NCI-H187 treated with DMSO at 0.1 percent for 48 hours (cell line): ENCODE results near the gene CCL1.
"Not testable (repeated sequence)": the region's sequence is repeated elsewhere in the genome, so short reads cannot be mapped to it uniquely, and the experiment has no call there.

Experiments
- DNase-seq: peaks from one replicate; lab custom pipeline; 2025; lab: John Stamatoyannopoulos, UW

Gene CCL1

GRCh38 chr17:34360601-34361270, 2.3 kb downstream of the CCL1 start:
- no peak for DNase-seq

DNA sequence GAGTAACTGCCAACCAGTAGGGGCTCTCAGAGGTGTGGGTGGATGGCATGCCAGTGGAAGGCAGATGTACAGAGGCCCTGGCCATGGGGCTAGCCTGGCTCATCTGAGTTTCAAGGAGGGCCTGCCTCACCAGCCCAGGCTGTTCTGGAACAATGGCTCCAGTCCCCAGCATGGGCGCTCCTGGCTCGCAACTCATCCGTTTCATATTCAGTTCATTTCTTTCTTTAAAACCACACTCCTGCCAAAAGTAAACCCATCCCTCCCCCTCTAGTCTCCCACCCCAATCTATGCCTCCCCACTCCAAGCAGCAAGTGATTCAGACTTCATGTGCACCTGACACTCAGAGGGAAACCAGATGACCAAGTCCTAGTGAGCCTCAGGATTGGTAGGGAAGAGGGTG, 4.4 kb downstream of the CCL1 start:
- DNase-seq = no peak

- DNase-seq = no peak
Observed at GRCh38 chr17:34357398-34357797, 5.6 kb downstream of the CCL1 start.

- no peak for DNase-seq
Observed at GRCh38 chr17:34356194-34356593, 6.8 kb downstream of the CCL1 start, which contains the start of gene CCL13. Gene CCL13, plus strand, starts transcription at chr17:34356480. Its CDS starts 47 bp downstream, at chr17:34356527.

DNA sequence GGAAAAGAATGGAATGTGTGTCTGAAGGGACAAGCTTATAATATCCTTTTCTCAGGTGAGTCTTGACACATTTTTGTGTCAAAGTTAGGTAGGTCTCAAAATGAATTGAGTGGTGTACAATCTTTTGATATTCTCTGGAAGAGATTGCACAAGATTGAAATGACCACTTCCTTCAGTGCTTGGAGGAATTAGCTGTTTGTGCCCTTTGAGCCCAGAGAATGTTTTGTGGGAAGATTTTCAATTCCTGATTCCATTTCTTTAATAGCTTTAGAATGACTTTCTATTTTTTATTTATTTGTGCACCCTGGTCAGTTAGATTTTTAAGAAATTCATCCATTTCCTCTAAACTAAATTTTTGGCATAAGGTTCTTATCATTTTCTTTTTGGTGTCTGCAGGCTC, 8.4 kb downstream of the CCL1 start:
- DNase-seq = no peak

GRCh38 chr17:34352191-34352590, 10.8 kb downstream of the CCL1 start:
- no peak for DNase-seq

DNA sequence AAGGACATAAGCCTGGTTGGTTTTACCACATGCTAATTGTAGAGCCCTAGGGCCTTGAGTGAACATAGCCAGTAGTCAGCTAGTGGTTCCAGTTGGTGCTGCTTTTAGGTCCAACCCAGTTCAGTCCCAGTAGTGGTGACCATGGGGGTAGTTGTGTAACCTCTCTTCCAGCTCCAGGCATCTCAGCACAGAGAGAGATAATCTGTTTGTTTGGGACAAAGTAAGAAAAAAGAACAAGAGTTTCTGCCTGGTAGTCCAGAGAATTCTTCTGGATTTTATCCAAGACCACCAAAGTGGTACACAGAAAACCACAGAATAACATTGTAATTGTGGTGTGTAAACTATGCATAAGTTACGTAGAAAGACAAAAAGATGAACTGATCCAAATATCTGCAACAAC, 11.9 kb downstream of the CCL1 start:
- no peak for DNase-seq

- DNase-seq = no peak
Observed at GRCh38 chr17:34349751-34350150, 13.3 kb downstream of the CCL1 start.

GRCh38 chr17:34347063-34347462, 16.0 kb downstream of the CCL1 start:
- no peak for DNase-seq

DNA sequence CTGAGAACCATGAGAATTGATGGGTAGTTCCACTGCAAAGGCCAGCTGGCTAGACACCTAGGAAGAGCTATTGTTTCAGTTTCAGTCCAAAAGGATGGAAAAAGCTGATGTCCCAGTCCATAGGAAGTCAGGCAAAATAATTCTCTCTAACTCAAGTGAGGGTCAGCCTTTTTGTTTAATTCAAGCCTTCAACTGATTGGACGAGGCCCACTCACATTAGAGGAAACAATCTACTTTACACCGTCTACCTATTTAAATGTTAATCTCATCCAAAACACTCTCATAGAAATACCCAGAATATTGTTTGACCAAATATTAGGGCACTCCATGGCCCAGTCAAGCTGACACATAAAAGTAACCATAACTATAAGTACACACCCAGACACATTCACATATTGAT, 21.1 kb downstream of the CCL1 start:
- DNase-seq = no peak

- no peak for DNase-seq
Observed at GRCh38 chr17:34339138-34339770, 23.8 kb downstream of the CCL1 start.

DNA sequence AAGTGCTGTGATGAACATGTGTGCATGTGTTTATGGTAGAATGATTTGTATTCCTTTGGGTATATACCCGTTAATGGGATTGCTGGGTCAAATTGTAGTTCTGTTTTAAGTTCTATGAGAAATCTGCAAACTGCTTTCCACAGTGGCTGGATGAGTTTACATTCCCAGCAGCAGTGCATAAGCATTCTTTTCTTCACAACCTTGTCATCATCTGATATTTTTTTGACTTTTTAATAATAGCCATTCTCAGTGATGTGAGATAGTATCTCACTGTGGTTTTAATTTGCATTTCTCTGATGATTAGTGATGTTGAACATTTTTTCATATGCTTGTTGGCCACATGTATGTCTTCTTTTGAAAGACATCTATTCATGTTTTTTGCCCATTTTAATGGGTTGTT, 25.3 kb downstream of the CCL1 start:
- DNase-seq = no peak

GRCh38 chr17:34327580-34327979, 35.5 kb downstream of the CCL1 start:
- not testable (repeated sequence) for DNase-seq

- DNase-seq = no peak
Observed at GRCh38 chr17:34321964-34322363, 41.1 kb downstream of the CCL1 start.

DNA sequence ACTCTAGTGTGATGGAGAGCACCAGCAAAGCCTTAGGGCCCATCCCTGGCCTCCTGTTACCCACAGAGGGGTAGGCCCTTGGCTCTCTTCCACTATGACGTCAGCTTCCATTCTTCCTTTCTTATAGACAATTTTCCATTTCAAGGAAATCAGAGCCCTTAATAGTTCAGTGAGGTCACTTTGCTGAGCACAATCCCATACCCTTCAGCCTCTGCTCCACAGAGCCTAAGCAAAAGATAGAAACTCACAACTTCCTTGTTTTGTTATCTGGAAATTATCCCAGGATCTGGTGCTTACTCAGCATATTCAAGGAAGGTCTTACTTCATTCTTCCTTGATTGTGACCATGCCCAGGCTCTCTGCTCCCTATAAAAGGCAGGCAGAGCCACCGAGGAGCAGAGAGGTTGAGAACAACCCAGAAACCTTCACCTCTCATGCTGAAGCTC, 44.0 kb downstream of the CCL1 start, which contains the start of gene CCL8:
TSS of gene CCL8 (plus strand) at position 397 of the 445 bp plus-strand sequence. CDS start 67 bp downstream, outside the sequence.
- no peak for DNase-seq

DNA sequence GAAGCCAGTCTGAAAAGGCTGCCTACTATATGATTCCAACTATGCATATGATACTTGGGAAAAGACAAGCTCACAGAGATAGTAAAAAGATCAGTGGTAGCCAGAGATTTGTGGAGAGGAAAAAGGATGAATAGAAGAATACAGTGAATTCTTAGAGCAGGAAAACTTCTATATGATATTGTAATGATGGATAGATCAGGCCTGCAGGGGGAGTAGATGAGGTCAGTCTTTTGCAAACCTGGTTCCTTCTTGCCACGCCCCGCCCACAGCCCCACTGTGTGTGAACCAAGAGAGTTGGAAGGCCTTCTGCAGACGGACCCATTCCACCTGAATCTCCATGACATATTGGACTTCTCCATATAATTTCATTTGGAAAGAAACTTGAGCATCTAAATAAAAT, 44.6 kb downstream of the CCL1 start:
- DNase-seq = no peak

- no peak for DNase-seq
Observed at GRCh38 chr17:34314279-34314678, 48.8 kb downstream of the CCL1 start.

- no peak for DNase-seq
Observed at GRCh38 chr17:34313164-34313563, 49.9 kb downstream of the CCL1 start.

GRCh38 chr17:34312080-34312479, 51.0 kb downstream of the CCL1 start:
- DNase-seq = no peak

- no peak for DNase-seq
Observed at GRCh38 chr17:34311291-34311690, 51.7 kb downstream of the CCL1 start.
